Heart right ventricle (tissue), 16 donors: ENCODE measurements around the gene SLC30A2. TPM values are rescaled to one million over a fixed set of nuclear protein-coding genes. Genes with fewer than 3 reads are reported as not detected.
A peak's percentile ranks its signal among the peaks of the same experiment; 100 is the strongest.

Experiments used
- ATAC-seq, 8 donors: fragments of 200-7000 bp; cut with Tn5 transposase; one replicate each; pipeline ENCODE4 v1.9.1; 2020; ENCODE audit warnings: mild to moderate bottlenecking in 8 of 8, moderate library complexity in 8 of 8, moderate number of reproducible peaks in 1 of 8
- DNase-seq, 2 donors: peaks; one replicate each; pipeline ENCODE4 v3.0.0-alpha.2; 2020
- H3K27ac ChIP-seq, 10 donors: fragments of 200-600 bp; sonication (generic) in 2 of 10; one replicate each; pipeline versions ENCODE4 v1.5.0 to v1.8.0; 2020 to 2022; ENCODE audit warnings: mild to moderate bottlenecking in 3 of 10
- H3K27me3 ChIP-seq, 7 donors: fragments of 200-600 bp; one replicate each; pipeline ENCODE4 v1.8.0; 2021 to 2022; ENCODE audit warnings: mild to moderate bottlenecking in 2 of 7
- H3K36me3 ChIP-seq, 9 donors: fragments of 200-600 bp; sonication (generic) in 1 of 9; one replicate each; pipeline versions ENCODE4 v1.5.0 to v1.8.0; 2020 to 2022; ENCODE audit warnings: mild to moderate bottlenecking in 2 of 9
- H3K4me1 ChIP-seq, 9 donors: fragments of 200-600 bp; sonication (generic) in 1 of 9; one replicate each; pipeline versions ENCODE4 v1.5.0 to v1.8.0; 2020 to 2022; ENCODE audit warnings: mild to moderate bottlenecking in 4 of 9
- H3K4me3 ChIP-seq, 10 donors: fragments of 200-600 bp; sonication (generic) in 2 of 10; one replicate each; pipeline versions ENCODE4 v1.5.0 to v1.8.0; 2020 to 2022; ENCODE audit warnings: mild to moderate bottlenecking in 7 of 10, moderate library complexity in 2 of 10
- H3K9me3 ChIP-seq, 11 donors: fragments of 200-600 bp in 10 of 11; sonication (generic) in 2 of 11; one replicate each; pipeline versions ENCODE4 v1.5.0 to v1.8.0; 2013 to 2022; ENCODE audit warnings: mild to moderate bottlenecking in 2 of 11, control low read depth in 1 of 11, moderate library complexity in 1 of 11
- WGBS, 2 donors: extraction: QIAGEN DNeasy Blood & Tissue Kit; methylation state at CpG; one replicate each; pipeline ENCODE4 v1.1.7; 2013; ENCODE audit warnings: inconsistent platforms in 1 of 2; 5-methylcytosine and 5-hydroxymethylcytosine counted together
- intact Hi-C, 10 donors: fragments of 100-400 bp; cut with DNase I; formaldehyde crosslinking; loops; one replicate each; pipeline versions ENCODE4 v1.11.1 to v1.14.2; 2022
- polyA plus RNA-seq, 2 donors: library from polyadenylated mRNA; stranded (reverse); fragments of 200-250 nt; gene quantifications; one replicate each; pipeline ENCODE4 v1.2.3, GENCODE V29; 2013
- total RNA-seq, 10 donors: library from RNA; stranded (reverse); fragmentation: NEBNext Ultra II Directional in 3 of 10; extraction: Animal tissue kit (Norgen Biotek cat#: 25700) in 3 of 10; gene quantifications; one replicate each; pipeline versions ENCODE4 v1.2.1 to v1.2.4, GENCODE V29; 2021 to 2023
- TF ChIP-seq, protein P1 (sequence below), 9 donors: fragments of 200-600 bp; sonication (generic) in 2 of 9; IDR thresholded peaks; one replicate each; pipeline versions ENCODE4 v1.5.0 to v1.8.0; 2021 to 2022; ENCODE audit warnings: antibody characterized with exemption in 9 of 9, mild to moderate bottlenecking in 5 of 9, moderate library complexity in 1 of 9
- donor health status: Arrhythmogenic right ventricular cardiomyopathy.
- donor health status: ischemic (EF 13 %, LVEDD 7.1; RV severe dilation, severe dysfunction).
- donor health status: healthy with polysubstance abuse.
- donor health status: DM: no; HTN: yes; CAD: no.
- donor health status: DM: no; HTN: no; CAD: no.
- donor health status: ischemic (EF 25% LVEDD 6.9; RV normal size, moderate dysfunction).
- donor health status: ischemic (EF 25% LVEDD 5.7; RV mildly dilated, moderate dysfunction).
- donor health status: healthy.
- donor health status: DM: yes; HTN: yes; CAD: no.
- donor health status: Ischemic cardiomyopathy.
- donor health status: ischemic (EF 35%, LVEDD 5.7; RV mildly dilated, moderate dysfunction).
- donor health status: nonischemic (EF 11% LVEDD 7.7; RV severe dilation, severe dysfunction).
- donor health status: DM: yes; HTN: yes; CAD: no.
- donor health status: PGD.
- donor health status: ischemic (EF 29% LVEDD 5.4; RV normal size, mild dysfunction).
- donor health status: nonischemic (EF 23%, LVEDD 6.1; RV moderate dilation, normal function).

The SLC30A2 gene
- total and polyA plus RNA-seq, 12 donors, result 0.97 to 14.4 (median 6.2) TPM

DNA sequence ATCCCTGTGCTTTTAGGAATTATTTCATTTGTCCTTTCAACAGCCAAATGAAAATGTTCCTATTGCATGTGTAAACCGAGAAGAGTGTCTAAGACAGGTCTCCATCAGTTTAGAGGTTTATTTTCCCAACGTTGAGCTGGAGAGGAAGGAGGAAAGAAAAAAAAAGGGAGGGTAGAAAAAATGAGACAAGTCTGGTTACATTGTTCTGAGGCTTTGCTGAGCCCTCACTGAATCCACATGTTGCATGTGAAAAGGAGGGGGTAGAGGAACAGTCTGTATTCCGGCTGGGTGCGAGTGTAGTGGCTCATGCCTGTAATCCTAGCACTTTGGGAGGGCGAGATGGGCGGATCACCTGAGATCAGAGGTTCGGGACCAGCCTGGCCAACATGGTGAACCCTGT lies 46.5 kb upstream of the SLC30A2 start:
- DNase-seq (no peak), ATAC-seq (no peak)
- Histone ChIP-seq H3K4me3 (no peak overlapping the region), H3K36me3 (no peaks in the 10 kb centered on the region), H3K4me1 (peaks cover 0 to 22% (median 18%) of the 10 kb centered on the region in 9 donors), H3K27me3 (peaks cover 0 to 14% (median 0%) of the 10 kb centered on the region in 7 donors), H3K27ac (peak overlapping the region in 2 of 10 donors; percentile 89 to 91), H3K9me3 (no peaks in the 10 kb centered on the region)
- TF ChIP-seq, protein P1, sequence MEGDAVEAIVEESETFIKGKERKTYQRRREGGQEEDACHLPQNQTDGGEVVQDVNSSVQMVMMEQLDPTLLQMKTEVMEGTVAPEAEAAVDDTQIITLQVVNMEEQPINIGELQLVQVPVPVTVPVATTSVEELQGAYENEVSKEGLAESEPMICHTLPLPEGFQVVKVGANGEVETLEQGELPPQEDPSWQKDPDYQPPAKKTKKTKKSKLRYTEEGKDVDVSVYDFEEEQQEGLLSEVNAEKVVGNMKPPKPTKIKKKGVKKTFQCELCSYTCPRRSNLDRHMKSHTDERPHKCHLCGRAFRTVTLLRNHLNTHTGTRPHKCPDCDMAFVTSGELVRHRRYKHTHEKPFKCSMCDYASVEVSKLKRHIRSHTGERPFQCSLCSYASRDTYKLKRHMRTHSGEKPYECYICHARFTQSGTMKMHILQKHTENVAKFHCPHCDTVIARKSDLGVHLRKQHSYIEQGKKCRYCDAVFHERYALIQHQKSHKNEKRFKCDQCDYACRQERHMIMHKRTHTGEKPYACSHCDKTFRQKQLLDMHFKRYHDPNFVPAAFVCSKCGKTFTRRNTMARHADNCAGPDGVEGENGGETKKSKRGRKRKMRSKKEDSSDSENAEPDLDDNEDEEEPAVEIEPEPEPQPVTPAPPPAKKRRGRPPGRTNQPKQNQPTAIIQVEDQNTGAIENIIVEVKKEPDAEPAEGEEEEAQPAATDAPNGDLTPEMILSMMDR (IDR thresholded peaks at IDR 0.05), result no peak
- 63 to 64% methylated on average over 7 of the region's 7 CpGs for WGBS, 2 donors
- intact Hi-C loops, result loop anchor here in 1 of 10 donors (5.0 kb wide), 1 partner anchor 55 kb away; no protein-coding TSS in a partner anchor

DNA sequence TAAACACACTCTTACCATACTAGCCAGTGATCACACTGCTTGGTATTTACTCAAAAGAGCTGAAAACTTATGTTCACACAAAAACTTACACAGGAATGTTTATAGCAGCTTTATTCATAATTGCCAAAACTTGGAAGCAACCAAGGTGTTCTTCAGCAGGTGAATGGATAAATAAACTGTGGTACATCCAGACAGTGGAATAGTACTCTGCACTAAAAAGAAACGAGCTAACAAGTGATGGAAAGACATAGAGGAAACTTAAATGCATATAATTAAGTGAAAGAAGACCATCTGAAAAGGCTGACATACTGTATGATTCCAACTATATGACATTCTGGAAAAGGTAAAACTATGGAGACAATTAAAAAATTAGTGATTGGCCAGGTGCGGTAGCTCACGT lies 45.0 kb upstream of the SLC30A2 start:
- Histone ChIP-seq H3K4me3 (no peak overlapping the region), H3K36me3 (no peaks in the 10 kb centered on the region), H3K27ac (no peak overlapping the region), H3K9me3 (no peaks in the 10 kb centered on the region), H3K27me3 (peaks cover 0 to 14% (median 0%) of the 10 kb centered on the region in 7 donors), H3K4me1 (peaks cover 0 to 22% (median 18%) of the 10 kb centered on the region in 9 donors)
- intact Hi-C loops, result loop anchor here in 1 of 10 donors (5.0 kb wide), 1 partner anchor 54 kb away; no protein-coding TSS in a partner anchor
- DNase-seq (no peak), ATAC-seq (no peak)
- WGBS, 2 donors, result 84 to 87% methylated on average over 3 of the region's 3 CpGs
- TF ChIP-seq, protein P1 (IDR thresholded peaks at IDR 0.05), result no peak

DNA sequence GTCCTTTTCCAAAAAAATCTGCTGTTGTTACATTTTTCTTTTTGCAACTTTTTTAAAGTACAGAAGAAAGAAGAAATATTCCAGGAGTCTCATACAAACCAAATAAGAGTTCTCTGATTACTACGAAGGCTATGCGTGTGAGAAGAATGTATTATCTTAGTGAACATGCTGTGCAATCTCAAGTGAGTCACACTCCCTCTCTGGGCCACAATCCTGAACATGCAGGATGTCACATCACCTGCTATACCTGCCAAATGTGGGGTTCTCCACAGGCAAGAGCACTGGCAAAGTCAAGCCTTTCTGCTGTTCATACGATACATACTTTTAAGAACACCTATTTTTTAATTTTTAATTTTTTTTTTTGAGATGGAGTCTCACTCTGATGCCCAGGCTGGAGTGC lies 43.2 kb upstream of the SLC30A2 start:
- intact Hi-C loops, result no loop called here
- H3K36me3 ChIP-seq, result no peaks in the 10 kb centered on the region
- peaks cover 0 to 12% (median 4%) of the 10 kb centered on the region in 9 donors for H3K4me1 ChIP-seq
- TF ChIP-seq, protein P1 (IDR thresholded peaks at IDR 0.05), result no peak
- H3K9me3 ChIP-seq, result no peaks in the 10 kb centered on the region
- H3K27ac ChIP-seq, result no peak overlapping the region
- no peak overlapping the region for H3K4me3 ChIP-seq
- ATAC-seq (no peak), DNase-seq (no peak)
- peaks cover 0 to 14% (median 0%) of the 10 kb centered on the region in 7 donors for H3K27me3 ChIP-seq
- 94 to 99% methylated on average over 3 of the region's 3 CpGs for WGBS, 2 donors

DNA sequence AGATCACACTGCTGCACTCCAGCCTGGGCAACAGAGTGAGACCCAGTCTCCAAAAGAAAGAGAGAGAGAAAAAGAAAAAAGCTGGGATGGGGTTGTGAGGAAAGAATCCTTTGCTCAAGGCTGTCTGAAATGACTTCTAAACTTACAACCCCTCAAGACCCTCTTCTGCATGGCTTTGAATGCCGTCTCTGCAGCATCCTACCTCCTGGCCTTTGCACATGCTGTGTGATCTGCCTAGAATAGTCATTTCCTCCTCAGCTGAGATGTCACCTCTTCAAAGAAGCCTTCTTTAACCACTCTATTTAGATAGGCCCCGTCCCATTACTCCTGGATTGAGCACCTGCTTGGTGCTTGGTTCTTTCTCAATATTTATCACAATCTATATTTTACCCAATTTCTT lies 38.9 kb upstream of the SLC30A2 start:
- Histone ChIP-seq H3K9me3 (no peaks in the 10 kb centered on the region), H3K27me3 (peaks cover 0 to 7% (median 0%) of the 10 kb centered on the region in 7 donors), H3K27ac (peak overlapping the region in 3 of 10 donors; percentile 84 to 93 (median 87)), H3K4me3 (no peak overlapping the region), H3K36me3 (no peaks in the 10 kb centered on the region), H3K4me1 (peaks cover 0 to 30% (median 9%) of the 10 kb centered on the region in 9 donors)
- intact Hi-C loops, result loop anchor here in 1 of 10 donors (5.0 kb wide), 1 partner anchor 48 kb away; no protein-coding TSS in a partner anchor
- DNase-seq (no peak), ATAC-seq (no peak)
- TF ChIP-seq, protein P1 (IDR thresholded peaks at IDR 0.05), result no peak
- WGBS, 2 donors, result 81 to 85% methylated on average over 2 of the region's 2 CpGs
